Measurements from ENCODE around the gene ANKS1B.

ANKS1B gene

GRCh38 chr12:98696036-98696646 lies 1288.6 kb downstream of the ANKS1B start:
- no peak for DNase-seq

GRCh38 chr12:98691351-98691750 lies 1293.4 kb downstream of the ANKS1B start:
- DNase-seq: no peak

GRCh38 chr12:98686603-98687002 lies 1298.1 kb downstream of the ANKS1B start:
- DNase-seq: no peak
